ENCODE data around the gene KANSL1.
"Not testable (repeated sequence)": the region's sequence is repeated elsewhere in the genome, so short reads cannot be mapped to it uniquely, and the experiment has no call there.

Gene KANSL1

DNA sequence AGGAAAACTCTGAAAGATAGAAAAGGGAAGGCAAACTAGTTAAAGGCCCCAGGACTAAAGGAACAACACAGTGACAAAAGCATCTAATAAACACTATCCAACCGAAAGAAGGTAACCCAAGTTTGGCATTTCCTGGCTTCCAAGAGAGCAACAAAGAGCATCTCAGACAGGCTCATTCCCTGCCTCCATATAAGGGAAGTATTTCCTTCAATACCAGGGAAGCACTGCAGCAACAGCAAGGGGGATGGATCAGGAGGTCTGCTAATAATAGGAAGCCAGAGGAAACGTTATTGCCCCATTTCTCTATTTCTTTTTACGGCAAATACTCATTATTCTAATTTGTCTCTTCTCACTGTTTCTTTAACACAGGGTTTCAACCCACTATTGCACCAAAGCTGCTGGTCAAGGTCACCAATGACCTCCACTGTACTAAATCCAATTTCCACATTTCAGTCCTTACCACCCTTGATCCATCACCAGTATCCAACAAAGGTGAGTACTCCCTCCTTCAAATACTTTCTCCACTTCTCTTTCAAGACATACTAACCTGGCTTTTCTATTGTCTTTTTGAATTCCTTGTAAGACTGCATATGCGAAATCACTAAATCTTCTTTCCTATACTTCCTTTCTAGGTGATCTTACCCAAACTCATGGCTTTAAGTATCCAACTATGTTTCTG lies 86.1 kb downstream of the KANSL1 start:
- DNase-seq = no peak

DNA sequence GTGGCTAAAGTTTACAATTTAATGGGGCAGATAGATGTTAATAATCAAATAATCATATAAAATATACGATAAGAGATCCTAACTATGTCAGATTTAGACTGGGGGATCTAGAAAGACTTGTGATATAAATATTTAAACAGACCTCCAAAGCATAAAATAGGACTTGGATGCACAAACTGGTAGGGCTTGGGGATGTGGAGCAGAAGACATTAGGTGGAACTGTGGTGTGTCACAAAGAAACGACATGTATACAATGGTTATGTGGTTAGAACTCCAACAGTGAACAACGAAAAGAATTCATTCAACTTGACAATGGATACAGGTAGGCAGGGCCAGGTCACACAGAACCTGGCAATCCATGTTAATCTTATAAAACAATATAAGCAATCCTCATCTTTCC lies 90.4 kb downstream of the KANSL1 start:
- DNase-seq = peak in 1 of 2 experiments; percentile 2

DNA sequence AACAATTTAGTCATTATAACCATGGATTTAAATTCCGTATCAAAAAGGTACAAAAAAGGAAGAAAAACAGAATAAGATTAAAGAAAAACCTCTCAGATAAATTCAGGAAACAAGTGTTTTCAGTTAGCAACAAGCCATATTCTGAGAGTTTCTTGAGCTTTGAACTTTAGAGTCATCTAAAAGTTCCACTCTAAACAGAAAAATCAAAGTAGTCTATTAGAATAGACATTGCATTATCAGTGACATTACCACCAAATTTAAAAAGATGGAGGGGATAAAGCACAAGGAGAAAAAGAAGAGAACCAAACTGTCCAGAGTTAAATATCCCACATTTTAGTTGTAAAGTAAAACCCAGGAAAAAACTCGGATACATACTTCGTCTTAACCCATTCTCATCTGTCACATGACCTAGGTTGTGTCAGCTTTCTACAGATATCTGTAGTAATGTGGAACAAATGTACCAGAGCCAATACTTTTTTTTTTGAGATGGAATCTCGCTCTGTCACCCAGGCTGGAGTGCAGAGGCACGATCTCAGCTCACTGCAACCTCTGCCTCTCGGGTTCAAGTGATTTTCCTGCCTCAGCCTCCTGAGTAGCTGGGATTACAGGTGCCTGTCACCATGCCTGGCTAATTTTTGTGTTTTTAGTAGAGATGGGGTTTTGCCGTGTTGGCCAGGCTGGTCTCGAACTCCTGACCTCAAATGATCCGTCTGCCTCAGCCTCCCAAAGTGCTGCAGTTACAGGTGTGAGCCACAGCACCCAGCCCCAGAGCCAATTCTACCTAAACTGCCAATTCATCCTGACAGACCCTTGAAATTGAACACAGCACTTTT lies 91.2 kb downstream of the KANSL1 start:
- not testable (repeated sequence) for DNase-seq

DNA sequence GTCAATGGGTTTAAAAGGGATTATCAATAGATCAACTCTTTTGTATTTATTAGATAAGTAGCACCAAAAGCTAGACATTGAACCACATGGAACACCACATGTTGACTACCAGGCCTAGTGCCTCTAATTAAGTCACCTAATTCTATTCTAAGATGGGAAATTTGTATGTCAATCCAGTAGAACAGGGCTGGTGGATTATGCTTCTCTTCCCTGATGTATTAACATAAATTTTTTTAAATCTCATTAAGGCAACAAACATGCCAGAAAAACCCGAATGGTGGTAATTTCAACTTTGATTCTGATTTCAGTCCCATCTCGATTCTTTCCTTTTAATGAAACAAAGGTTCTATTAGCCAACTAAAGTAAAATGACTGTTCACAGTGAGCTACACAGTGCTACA lies 92.6 kb downstream of the KANSL1 start:
- no peak for DNase-seq

DNA sequence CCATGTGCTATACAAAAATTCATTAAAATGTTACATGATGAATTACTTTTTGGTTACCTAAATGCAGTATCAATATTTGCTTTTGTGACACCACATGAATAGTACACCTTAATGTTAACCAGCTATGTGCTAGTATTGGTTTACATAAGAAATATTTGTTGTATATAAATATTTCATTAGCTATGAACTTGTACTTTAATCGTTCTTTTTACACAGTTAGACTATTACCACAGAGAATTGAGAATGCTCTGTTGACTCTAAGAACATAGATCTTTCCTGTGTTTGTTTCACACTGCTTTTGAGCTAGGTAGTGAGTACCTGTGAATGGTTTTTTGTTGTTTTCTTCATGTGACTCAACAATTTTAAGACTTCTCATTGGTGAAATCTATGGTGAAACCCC lies 93.4 kb downstream of the KANSL1 start:
- no peak for DNase-seq

DNA sequence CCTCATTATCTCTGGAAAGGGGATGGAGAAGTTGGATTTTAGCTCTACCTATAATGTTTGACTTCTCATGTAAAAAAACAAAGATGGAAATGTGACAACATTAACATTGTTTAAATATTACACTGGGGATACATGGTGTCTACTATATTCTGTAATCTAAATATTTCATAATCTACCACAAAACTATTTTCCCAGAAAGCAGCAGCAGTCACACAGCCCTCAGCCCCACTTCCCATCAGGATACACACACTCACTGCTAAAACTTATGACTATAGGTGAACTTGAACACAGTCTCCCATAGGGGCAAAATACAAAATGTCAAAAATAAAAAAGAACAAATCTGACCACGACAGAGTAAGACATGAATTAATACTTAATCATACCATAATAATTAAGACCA lies 95.7 kb downstream of the KANSL1 start:
- no peak for DNase-seq

DNA sequence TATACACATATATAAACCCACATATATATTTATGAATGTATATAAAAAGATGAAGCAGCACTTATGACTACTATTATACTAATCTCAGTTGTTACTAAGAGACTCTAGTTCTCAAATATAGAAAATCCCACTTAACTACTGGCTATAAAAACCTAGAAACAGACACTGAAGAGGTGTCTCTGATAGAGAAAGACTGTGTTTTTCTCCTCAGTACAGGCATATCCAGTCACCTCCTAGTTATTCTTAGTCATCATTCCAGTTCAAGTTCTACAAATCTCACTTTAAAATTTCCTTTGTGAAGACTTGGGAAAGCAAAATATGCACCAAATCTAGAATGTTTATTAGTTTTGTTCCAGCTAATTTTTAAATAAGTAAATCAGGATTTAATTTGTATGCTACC lies 100.2 kb downstream of the KANSL1 start:
- DNase-seq = no peak

DNA sequence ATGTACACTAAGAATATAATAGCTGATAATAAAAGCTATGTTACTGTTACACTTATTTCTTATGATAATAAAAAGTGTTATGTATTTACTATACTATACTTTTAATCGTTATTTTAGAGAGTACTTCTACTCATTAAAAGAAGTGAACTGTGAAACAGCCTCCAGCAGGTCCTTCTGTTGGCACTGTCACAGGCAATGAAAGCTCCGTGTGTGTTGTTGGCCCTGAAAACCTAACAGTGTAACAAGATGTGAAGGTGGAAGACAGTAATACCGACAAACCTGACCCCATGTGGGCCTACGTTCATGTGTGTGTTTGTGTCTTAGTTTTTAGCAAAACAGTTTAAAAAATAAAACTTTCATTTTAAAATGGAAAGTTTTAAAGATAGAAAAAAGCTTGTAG lies 102.4 kb downstream of the KANSL1 start:
- DNase-seq = no peak

DNA sequence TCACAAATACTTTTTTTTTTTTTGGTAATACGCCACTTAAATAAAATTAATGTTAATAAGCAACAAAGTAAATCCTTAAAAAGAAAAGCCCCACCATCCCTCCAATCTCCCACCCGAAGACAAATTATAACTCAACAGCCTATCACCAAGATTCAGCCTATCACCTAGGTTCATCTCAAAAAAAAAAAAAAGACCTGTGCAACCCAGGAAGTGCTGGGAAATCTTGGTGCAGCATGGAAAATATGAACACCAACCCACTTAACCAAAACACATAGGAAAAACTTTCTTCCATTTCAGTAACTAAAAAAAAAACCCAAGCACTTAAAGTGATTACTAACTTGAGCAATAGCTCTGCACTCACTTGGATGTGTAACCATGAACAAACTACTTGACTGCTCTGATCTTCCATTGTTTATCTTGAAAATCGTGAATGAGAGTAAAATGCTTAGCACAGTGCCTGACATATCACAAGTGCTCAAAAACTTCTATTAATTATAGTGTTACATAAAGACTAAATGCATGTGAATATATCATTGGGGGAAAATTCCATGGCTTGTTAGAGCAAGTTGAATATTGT lies 103.8 kb downstream of the KANSL1 start:
- no peak for DNase-seq

DNA sequence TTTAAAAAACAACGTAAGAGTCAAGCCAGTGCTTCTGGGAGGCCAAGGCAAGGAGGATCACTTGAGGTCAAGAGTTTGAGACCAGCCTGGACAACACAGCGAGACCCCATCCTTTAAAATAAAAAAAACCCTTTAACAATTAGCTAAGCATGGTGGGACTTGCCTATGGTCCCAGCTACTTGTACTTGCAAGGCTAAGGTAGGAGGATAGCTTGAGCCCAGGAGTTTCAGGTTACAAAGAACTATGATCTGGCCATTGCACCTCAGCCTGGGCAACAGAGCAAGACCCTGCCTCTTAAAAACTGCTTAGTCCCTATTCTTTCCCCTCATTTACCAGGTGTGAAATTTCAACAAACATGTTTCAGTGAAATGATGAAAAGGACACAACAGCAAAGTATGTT lies 104.6 kb downstream of the KANSL1 start:
- DNase-seq = no peak

DNA sequence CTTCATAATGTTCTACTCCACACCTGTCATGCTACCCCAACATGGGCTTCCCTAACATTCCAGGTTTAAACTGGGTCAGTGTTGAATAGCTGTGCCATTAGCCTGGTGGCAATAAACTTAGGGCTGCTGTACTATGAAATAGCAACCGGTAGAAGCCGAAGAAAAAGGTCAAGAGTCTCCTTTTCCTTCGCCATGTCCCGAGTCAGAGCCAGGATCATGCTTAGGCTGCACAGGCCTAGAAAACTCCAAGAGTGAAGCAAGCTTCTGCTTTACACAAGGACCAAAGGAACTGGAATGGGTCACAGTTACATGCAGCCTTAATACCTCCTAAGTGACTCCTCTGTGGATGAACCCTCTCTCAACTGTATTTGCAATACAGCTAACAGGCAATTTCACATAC lies 105.4 kb downstream of the KANSL1 start:
- not testable (repeated sequence) for DNase-seq

DNA sequence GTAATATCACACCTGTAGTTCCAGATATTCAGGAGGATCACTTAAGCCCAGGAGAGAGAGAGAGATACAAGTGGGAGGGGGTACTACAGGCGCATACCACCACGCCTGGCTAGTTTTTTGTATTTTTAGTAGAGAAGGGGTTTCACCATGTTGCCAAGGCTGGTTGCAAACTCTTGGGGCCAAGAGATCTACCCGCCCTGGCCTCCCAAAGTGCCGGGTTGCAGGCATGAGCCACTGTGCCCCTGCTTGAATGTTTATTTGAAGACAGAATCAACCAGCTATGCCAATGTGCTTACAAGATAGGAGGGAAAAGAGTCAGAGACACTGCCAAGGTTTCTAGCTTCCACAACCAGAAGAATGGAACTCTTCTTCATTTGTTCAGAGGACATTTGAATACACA lies 106.4 kb downstream of the KANSL1 start:
- DNase-seq = no peak

DNA sequence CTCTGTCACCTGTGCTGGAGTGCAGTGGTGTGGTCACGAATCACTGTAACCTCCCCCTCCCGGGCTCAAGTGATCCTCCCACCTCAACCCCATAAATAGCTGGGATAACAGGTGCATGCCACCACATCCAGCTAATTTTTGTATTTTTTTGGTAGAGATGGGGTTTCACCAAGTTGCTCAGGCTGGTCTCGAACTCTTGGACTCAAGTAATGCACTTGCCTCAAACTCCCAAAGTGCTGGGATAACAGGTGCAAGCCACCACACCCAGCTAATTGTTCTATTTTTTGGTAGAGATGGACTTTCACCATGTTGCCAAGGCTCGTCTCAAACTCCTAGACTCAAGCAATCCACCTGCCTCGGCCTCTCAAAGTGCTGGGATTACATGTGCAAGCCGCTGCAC lies 107.7 kb downstream of the KANSL1 start:
- no peak for DNase-seq

DNA sequence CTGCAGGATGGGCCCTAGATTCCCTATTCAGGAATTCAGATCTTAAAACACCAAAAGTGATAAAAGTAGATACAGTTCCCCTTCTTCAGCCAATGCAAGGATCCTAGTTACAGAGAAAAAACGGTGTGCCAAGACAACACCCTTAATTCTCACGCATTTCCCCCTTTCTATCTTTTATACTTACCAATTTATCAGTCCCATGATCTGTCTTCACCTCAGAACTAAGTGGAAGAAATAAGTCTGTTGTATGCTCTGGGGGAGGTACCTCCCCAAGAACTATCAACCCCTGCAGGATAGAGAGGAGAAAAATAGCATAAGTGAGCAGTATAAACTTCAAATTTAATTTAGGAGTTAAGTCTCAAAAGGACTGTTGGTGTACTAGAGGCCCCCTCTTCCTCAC lies 111.0 kb downstream of the KANSL1 start:
- DNase-seq = no peak

DNA sequence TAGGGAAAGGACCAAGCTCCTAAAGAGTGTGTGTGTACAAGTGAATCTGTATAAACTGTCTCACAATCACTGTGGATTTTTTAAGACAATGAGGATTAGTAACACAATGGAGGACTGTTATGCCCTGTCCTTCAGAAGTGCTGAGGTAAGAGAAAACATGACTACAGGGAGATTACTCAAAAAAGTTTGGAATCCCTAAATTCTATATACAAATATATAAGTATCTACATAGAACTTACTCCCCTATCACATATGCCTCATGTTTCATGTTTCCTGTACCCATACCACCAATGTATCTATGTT lies 112.3 kb downstream of the KANSL1 start:
- DNase-seq = no peak

DNA sequence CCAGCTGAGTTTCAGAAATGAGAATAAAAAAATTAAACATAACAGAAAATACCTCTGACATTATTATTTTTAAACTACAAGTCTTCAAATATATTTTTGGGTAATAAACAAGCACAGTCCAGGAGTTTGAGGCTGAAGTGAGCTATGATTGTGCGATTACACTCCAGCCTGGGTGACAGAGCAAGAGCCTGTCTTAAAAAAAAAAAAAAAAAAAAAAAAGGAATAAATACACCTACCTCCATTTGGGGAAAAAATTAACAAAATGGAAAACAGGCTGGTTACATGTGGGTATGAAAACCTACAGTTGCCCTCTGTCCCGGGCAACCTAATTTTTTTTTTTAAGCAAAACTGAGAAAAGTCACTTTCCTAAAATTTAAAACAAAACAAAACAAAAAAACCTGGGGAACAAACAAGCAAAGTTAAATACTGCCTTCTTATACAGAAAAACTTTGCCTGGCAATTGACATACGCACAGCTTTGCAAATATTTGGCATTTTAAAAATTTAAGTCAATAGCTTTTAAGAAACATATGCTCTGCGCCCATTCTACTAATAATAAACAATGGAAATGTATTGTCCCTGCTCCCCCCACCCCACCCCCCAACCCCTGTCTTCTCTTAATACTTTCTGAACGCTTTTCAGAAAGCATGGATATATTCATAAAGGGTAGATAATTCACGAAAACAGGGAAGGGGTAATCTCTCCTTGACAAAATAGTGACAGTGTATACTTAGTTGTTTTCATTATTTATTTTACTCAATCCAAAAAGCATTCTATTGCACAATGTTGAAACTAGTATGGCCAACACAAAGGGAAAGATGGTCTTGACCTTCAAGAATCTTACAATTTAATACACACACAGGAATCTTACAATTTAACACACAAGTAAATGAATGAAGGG lies 112.9 kb downstream of the KANSL1 start:
- DNase-seq = no peak

DNA sequence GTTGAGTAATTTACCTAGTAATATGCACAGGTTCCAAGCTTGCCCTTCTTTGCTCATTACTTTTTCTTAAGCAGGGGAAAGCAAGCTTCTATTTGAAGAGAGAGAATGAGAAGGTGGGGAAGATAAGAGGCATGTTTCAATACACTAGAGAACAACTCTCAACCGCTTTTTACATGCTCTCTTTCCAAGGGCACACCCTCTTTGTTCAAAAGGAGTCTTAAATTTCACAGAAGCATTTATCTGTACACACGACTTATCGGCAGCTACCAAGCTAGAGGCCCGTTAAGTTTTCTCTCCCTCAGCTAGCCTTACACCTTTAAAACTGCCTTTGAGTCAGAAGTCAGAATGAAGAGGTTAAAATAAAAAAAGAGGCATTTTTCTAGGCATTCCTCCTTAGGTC lies 114.6 kb downstream of the KANSL1 start:
- DNase-seq = no peak

DNA sequence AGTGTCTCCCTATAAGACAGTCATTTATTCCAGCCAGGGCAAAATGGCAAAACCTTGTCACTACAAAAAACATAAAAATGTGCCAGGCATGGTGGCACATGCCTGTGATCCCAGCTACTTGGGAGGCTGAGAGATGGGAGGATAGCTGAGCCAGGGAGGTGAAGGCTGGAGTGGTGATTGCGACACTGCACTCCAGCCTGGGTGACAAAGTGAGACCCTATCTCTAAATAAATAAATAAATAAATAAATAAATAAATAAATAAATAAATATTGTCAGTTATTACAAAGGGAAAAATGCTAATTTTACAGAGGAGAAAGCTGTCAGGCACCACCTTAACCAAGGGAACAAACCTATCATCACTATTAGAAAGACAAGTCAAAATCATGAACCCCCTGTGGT lies 118.7 kb downstream of the KANSL1 start:
- DNase-seq = no peak

DNA sequence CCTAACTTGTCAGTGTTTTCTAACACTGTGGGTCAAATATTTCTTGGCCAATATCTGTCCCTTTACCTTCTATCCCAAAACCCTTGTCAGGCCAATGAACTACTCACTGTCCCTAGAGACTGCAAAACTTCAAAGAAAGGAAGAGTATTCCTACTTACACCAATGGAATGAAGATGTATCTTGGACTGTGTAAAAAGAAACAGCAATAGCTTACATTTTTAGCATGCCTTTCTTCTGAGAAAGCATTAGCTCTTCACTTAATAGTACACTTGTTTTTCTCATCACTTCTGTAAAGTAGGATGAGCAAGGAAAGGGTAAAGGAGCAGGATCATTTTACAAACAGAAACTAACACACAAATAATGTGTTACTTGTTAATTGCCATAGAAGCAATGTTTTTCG lies 120.2 kb downstream of the KANSL1 start:
- DNase-seq = no peak

DNA sequence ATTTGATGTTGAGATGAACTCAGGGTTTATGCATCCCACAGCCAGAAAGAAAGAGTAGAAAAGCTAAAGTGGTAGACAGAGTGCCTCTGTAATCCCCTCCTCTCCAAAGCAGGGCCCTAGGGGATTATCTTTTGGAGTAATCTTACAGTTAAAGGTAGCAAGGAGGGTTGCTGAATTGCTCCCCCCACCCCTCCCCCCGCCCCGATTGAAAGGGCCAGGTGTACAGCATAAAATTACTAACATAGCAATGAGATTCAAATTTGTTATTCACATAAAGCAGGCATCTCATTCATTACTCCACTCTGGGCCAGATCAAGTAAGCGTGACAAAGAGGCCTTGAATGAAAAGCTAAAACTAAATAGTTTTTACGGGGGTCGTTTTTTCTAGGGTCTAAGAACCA lies 121.4 kb downstream of the KANSL1 start:
- no peak for DNase-seq

DNA sequence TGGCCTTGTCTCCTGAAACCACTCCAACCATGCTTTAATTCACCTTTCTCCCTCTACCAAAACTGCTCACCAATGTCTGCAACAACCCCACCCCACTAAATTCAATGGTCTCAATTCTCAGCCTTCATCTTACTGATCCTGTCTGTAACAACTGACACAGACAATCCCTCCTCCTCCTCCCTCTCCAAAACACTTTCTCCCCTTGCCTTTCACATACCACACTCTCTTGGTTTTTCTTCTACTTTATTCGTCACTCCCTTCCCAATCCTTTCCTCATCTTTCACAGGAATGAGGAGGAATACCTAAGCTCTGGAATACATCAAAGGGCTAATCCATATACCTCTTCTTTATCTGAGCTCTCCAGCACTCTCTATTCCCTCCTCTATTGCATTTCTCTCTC lies 128.8 kb downstream of the KANSL1 start:
- DNase-seq = no peak

DNA sequence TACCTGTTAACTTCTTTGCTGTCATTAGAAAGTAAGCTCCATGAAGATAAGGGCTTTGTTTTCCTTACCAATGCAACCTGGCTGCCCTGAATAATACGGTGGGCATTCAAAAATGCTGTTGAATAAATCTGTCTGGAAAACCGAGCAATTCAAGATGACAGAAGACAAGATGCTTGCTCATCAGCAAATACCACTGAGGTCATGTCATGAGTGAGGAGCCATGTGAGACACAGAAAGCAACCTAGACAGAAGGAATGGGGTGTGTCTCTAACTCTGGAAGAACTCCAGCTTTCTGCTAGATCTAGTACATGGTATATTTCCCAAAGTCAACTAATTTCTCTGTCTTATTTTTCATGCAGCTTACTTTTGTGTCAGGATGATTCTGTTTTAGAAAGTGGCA lies 130.0 kb downstream of the KANSL1 start:
- no peak for DNase-seq

DNA sequence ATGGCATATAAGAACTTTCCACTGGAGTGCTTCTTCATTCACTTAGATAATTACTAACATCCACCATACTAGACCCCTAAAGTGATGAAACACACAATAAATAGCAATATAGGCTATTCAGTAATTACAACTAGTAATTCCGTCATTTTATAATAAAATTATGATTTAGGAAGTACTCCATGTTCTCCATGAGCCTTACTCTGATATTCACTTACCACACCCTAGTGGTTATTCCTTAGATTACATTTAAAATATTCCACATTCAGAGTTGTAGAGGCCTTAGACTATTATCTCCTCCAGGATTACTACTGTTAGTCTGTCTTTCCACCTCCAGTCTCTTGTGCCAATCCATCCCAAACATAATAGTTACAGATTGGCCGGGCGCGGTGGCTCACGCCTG lies 131.8 kb downstream of the KANSL1 start:
- no peak for DNase-seq

DNA sequence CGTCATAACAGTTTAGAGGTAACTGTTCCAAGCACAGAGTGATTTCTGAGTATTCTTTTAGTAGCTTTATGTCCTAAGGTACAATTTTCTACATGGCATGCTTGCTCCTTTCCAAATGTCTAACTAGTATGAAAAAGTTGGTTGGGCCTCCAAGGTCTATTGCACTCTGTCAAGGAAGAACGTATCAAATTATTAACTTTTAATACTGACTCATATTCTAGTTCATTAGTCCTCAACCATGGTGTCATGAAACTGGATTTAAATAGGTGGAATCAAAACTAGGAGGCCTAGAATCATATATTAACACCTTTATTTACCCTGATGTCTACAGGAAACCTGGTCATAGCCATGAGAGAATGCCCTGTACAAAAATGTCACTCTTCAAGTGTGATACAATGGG lies 132.8 kb downstream of the KANSL1 start:
- DNase-seq = no peak

Data from NCI-H1930 (cell line).